BJ (cell line): Measurements from ENCODE around the gene TEX19. TPM values are rescaled to one million over a fixed set of nuclear protein-coding genes. Genes with fewer than 3 reads are reported as not detected.

Experiments
- CTCF ChIA-PET: fragments of 350-600 bp; formaldehyde crosslinking; extraction: SDS; loops from one replicate; lab custom pipeline; 2021; ENCODE audit warnings: antibody characterized with exemption, inconsistent platforms; lab: Yijun Ruan, JAX
- POLR2A ChIA-PET: fragments of 300-600 bp; sonication (Branson Sonifier 250); formaldehyde crosslinking; extraction: SDS; loops from one replicate; lab custom pipeline; 2021; ENCODE audit warnings: antibody characterized with exemption; lab: Charles Lee
- DNase-seq: peaks from one replicate; pipeline ENCODE4 v3.0.0-alpha.2; 2011; ENCODE audit warnings: low read depth
- H3K27me3 ChIP-seq: 2 replicates; pipeline ENCODE4 v1.6.0; 2011; ENCODE audit warnings: low read length; ENCODE audit not compliant: control insufficient read depth, insufficient read depth
- H3K36me3 ChIP-seq: 2 replicates; pipeline ENCODE4 v1.5.1; 2011; ENCODE audit warnings: low read length; ENCODE audit not compliant: control insufficient read depth, insufficient read depth
- H3K4me3 ChIP-seq: 2 replicates; pipeline ENCODE4 v1.5.1; 2011; ENCODE audit warnings: low read depth, mild to moderate bottlenecking, control low read depth, low read length
- CTCF ChIP-seq: IDR thresholded peaks from 2 replicates; pipeline ENCODE4 v1.5.1; 2011; ENCODE audit warnings: low read depth, mild to moderate bottlenecking, control low read depth, inconsistent platforms, low read length, moderate library complexity; ENCODE audit not compliant: insufficient read depth
- polyA plus RNA-seq: library from polyadenylated mRNA; depleted of rRNA; stranded (reverse); fragments of >200 nt; gene quantifications from 2 replicates; pipeline ENCODE4 v1.2.3, GENCODE V29; 2011

The TEX19 gene
- polyA plus RNA-seq, 1 experiment: 0.06 TPM

- peaks cover 3% of the 10 kb centered on the region for H3K36me3 ChIP-seq
- DNase-seq: no peak
- no peak overlapping the region for H3K4me3 ChIP-seq
- H3K27me3 ChIP-seq: no peaks in the 10 kb centered on the region
- CTCF ChIA-PET: interaction anchor here (1.3 to 1.8 kb wide), 4 partner anchors 10 to 49 kb away, joined by 4 to 5 read pairs (median 4); no protein-coding TSS in a partner anchor
- POLR2A ChIA-PET: no interaction called here
- no peak for TF ChIP-seq CTCF
These were observed 40.6 kb downstream of the TEX19 start for GRCh38 chr17:82399601-82400101.

- CTCF ChIA-PET: interaction anchor here (1.3 to 1.8 kb wide), 4 partner anchors 11 to 49 kb away, joined by 4 to 5 read pairs (median 4); no protein-coding TSS in a partner anchor
- DNase-seq: no peak
- peaks cover 3% of the 10 kb centered on the region for H3K36me3 ChIP-seq
These were observed 41.2 kb downstream of the TEX19 start for GRCh38 chr17:82400206-82400605.

GRCh38 chr17:82400830-82401229 is 41.8 kb downstream of the TEX19 start:
- Histone ChIP-seq H3K36me3 (peaks cover 3% of the 10 kb centered on the region), H3K4me3 (no peak overlapping the region), H3K27me3 (no peaks in the 10 kb centered on the region)
- DNase-seq: no peak
- ChIA-PET POLR2A (no interaction called here), CTCF (interaction anchor here (1.3 to 1.8 kb wide), 3 partner anchors 13 to 50 kb away, joined by 3 to 5 read pairs (median 4); no protein-coding TSS in a partner anchor)
- TF ChIP-seq CTCF: no peak

More at GRCh38 chr17:82400206-82400605, 41.2 kb downstream of the TEX19 start:
- Histone ChIP-seq H3K27me3 (no peaks in the 10 kb centered on the region), H3K4me3 (no peak overlapping the region)
- POLR2A ChIA-PET: no interaction called here
- TF ChIP-seq CTCF: no peak

GRCh38 chr17:82402865-82403264 is 43.8 kb downstream of the TEX19 start:
- no peak overlapping the region for H3K4me3 ChIP-seq
- POLR2A ChIA-PET: no interaction called here
- no peak for TF ChIP-seq CTCF
- DNase-seq: no peak
- peaks cover 3% of the 10 kb centered on the region for H3K36me3 ChIP-seq
- no peaks in the 10 kb centered on the region for H3K27me3 ChIP-seq
- CTCF ChIA-PET: interaction anchor here (0.7 to 1.8 kb wide), 2 partner anchors 52 to 91 kb away, joined by 4 to 5 read pairs; no protein-coding TSS in a partner anchor

GRCh38 chr17:82403662-82404660 is 44.9 kb downstream of the TEX19 start:
- peaks cover 3% of the 10 kb centered on the region for H3K36me3 ChIP-seq
- TF ChIP-seq CTCF: no peak
- ChIA-PET CTCF (interaction anchor here (1.8 kb wide), 1 partner anchor 53 kb away, joined by 5 read pairs; no protein-coding TSS in a partner anchor), POLR2A (no interaction called here)
- H3K27me3 ChIP-seq: no peaks in the 10 kb centered on the region
- no peak overlapping the region for H3K4me3 ChIP-seq
- DNase-seq: no peak
